SK-N-SH (cell line): ENCODE measurements around the gene PLXNA4.

ENCODE experiments used
- CTCF ChIP-seq: fragments of 200-600 bp; sonication (generic); IDR thresholded peaks from 2 replicates; pipeline ENCODE4 v1.6.1; 2017; ENCODE audit warnings: antibody characterized with exemption, mild to moderate bottlenecking, moderate library complexity
- EZH2phosphoT487 ChIP-seq: fragments of 200-600 bp; sonication (generic); IDR thresholded peaks from 2 replicates; pipeline ENCODE4 v1.6.1; 2017; ENCODE audit warnings: low read depth, mixed run types, mild to moderate bottlenecking, antibody characterized with exemption, moderate library complexity, borderline replicate concordance

GRCh38 chr7:132458729-132459128 is 117.5 kb downstream of the PLXNA4 start:
- TF ChIP-seq CTCF = no peak
- no peak for TF ChIP-seq EZH2phosphoT487
